Panc1 (cell line): ENCODE data around the gene DEGS2. TPM values are rescaled to one million over a fixed set of nuclear protein-coding genes. Genes with fewer than 3 reads are reported as not detected.

Experiments
- ATAC-seq: fragments of 200-7000 bp; cut with Tn5 transposase; 2 replicates; pipeline ENCODE4 v1.9.1; 2020; ENCODE audit warnings: mild to moderate bottlenecking, moderate library complexity
- BruUV-seq: library from RNA; stranded (reverse); fragments of 400-500 nt; replicated peaks from 2 replicates; lab custom pipeline; 2021; lab: Mats Ljungman, UMichigan
- CTCF ChIA-PET: fragments of 300-600 bp; sonication (Branson Sonifier 250); formaldehyde crosslinking; loops from one replicate; lab custom pipeline; 2022; ENCODE audit warnings: antibody characterized with exemption; lab: Charles Lee
- POLR2A ChIA-PET: fragments of 300-600 bp; sonication (Branson Sonifier 250); formaldehyde crosslinking; loops from one replicate; lab custom pipeline; 2022; ENCODE audit warnings: antibody characterized with exemption; lab: Charles Lee
- DNase-seq: peaks from one replicate; pipeline ENCODE4 v3.0.0-alpha.2; 2010; ENCODE audit warnings: low read depth, low spot score
- H3K27ac ChIP-seq: 2 replicates; pipeline ENCODE4 v1.5.1; 2011; ENCODE audit warnings: mild to moderate bottlenecking, low read length, inconsistent platforms
- H3K27me3 ChIP-seq: fragments of 200-500 bp; sonication (Bioruptor generic); 2 replicates; pipeline ENCODE4 v1.6.0; 2014; ENCODE audit warnings: low read length, inconsistent platforms; ENCODE audit not compliant: control insufficient read depth, insufficient read depth
- H3K36me3 ChIP-seq: fragments of 200-500 bp; sonication (Bioruptor generic); 2 replicates; pipeline ENCODE4 v1.5.1; 2014; ENCODE audit warnings: inconsistent platforms, mild to moderate bottlenecking, low read length, moderate library complexity; ENCODE audit not compliant: control insufficient read depth, insufficient read depth
- H3K4me1 ChIP-seq: 2 replicates; pipeline ENCODE4 v1.5.1; 2011; ENCODE audit warnings: inconsistent platforms, mild to moderate bottlenecking, low read length, moderate library complexity; ENCODE audit not compliant: control insufficient read depth, insufficient read depth
- H3K4me3 ChIP-seq, 2 experiments: 2 replicates each; pipeline ENCODE4 v1.5.1; 2011 to 2012; ENCODE audit warnings: low read depth in 2 of 2, low read length in 2 of 2, mild to moderate bottlenecking in 2 of 2, inconsistent platforms in 1 of 2, moderate library complexity in 1 of 2
- H3K9me3 ChIP-seq: fragments of 200-500 bp; sonication (Bioruptor generic); 2 replicates; pipeline ENCODE4 v1.5.1; 2014; ENCODE audit warnings: low read depth, mild to moderate bottlenecking, inconsistent platforms, low read length, moderate library complexity; ENCODE audit not compliant: control insufficient read depth, insufficient read depth
- CTCF ChIP-seq: fragments of 450-650 bp; IDR thresholded peaks from 2 replicates; pipeline ENCODE4 v1.5.1; 2017; ENCODE audit warnings: mild to moderate bottlenecking
- POLR2AphosphoS5 ChIP-seq: IDR thresholded peaks from 2 replicates; pipeline ENCODE4 v1.6.1; 2012; ENCODE audit warnings: mild to moderate bottlenecking, low read depth, low read length, moderate library complexity
- REST ChIP-seq, 2 experiments: IDR thresholded peaks; 2 replicates each; pipeline ENCODE4 v1.6.1; 2011 to 2012; ENCODE audit warnings: low read depth in 2 of 2, control low read depth in 1 of 2, low read length in 1 of 2, mild to moderate bottlenecking in 1 of 2, moderate library complexity in 1 of 2; ENCODE audit not compliant: insufficient read depth in 1 of 2
- SIN3A ChIP-seq: IDR thresholded peaks from 2 replicates; pipeline ENCODE4 v1.6.1; 2012; ENCODE audit warnings: low read depth, mild to moderate bottlenecking, low read length, moderate library complexity, borderline replicate concordance; ENCODE audit not compliant: insufficient read depth
- TCF7L2 ChIP-seq: IDR thresholded peaks from 2 replicates; pipeline ENCODE4 v1.6.1; 2011; ENCODE audit warnings: mild to moderate bottlenecking, low read depth, low read length, inconsistent platforms
- in situ Hi-C: cut with HindIII; loops from 2 replicates; pipeline ENCODE4 v1.10.0; 2016; ENCODE audit warnings: low sequenced_read_pairs, low pct_unique_long_range_greater_than_20kb
- intact Hi-C: fragments of 100-400 bp; cut with micrococcal nuclease; formaldehyde crosslinking; loops from one replicate; pipeline ENCODE4 v1.10.0; 2022; ENCODE audit not compliant: unreplicated experiment
- total RNA-seq: library from RNA; stranded (reverse); gene quantifications from one replicate; pipeline ENCODE4 v1.2.1, GENCODE V29; 2021; ENCODE audit not compliant: unreplicated experiment

DEGS2 gene
- total RNA-seq, 1 experiment from 2014 or later = 4.9 TPM

GRCh38 chr14:100141098-100141497 is 18.3 kb downstream of the DEGS2 start:
- ATAC-seq = no peak

GRCh38 chr14:100140452-100141078 is 18.9 kb downstream of the DEGS2 start:
- Histone ChIP-seq H3K27me3 (no peaks in the 10 kb centered on the region), H3K36me3 (no peaks in the 10 kb centered on the region), H3K4me3 (no peak overlapping the region), H3K27ac (no peak overlapping the region), H3K9me3 (no peaks in the 10 kb centered on the region), H3K4me1 (no peaks in the 10 kb centered on the region)
- TSS peak; percentile 63 for BruUV-seq
- TF ChIP-seq SIN3A = no peak
- TF ChIP-seq POLR2AphosphoS5 = no peak
- TF ChIP-seq REST (IDR thresholded peaks at IDR 0.05; ENCODE audit: insufficient read depth in 1 of 2, low read depth in 2 of 2, low read length in 1 of 2) = no peak
- no peak for TF ChIP-seq CTCF
- no peak for TF ChIP-seq TCF7L2
- CTCF ChIA-PET = no interaction called here
- in situ Hi-C loops (no loop called here), intact Hi-C loops (no loop called here)
- POLR2A ChIA-PET = no interaction called here
- DNase-seq (no peak), ATAC-seq (no peak)

More at GRCh38 chr14:100141098-100141497, 18.3 kb downstream of the DEGS2 start:
- no peaks in the 10 kb centered on the region for H3K36me3 ChIP-seq
- ChIA-PET POLR2A (no interaction called here), CTCF (no interaction called here)
- H3K4me3 ChIP-seq = no peak overlapping the region
- in situ Hi-C loops (no loop called here), intact Hi-C loops (no loop called here)
- H3K4me1 ChIP-seq = no peaks in the 10 kb centered on the region
- DNase-seq = no peak
- no peak for TF ChIP-seq REST (IDR thresholded peaks at IDR 0.05; ENCODE audit: insufficient read depth in 1 of 2, low read depth in 2 of 2, low read length in 1 of 2)
- TF ChIP-seq POLR2AphosphoS5 = no peak
- no peak for TF ChIP-seq CTCF
- TF ChIP-seq SIN3A = no peak
- TF ChIP-seq TCF7L2 = no peak
- H3K9me3 ChIP-seq = no peaks in the 10 kb centered on the region
- no peaks in the 10 kb centered on the region for H3K27me3 ChIP-seq
- no TSS peak for BruUV-seq
- no peak overlapping the region for H3K27ac ChIP-seq
